CD4-positive, alpha-beta T cell treated with Interleukin-4 for 4 hours (primary cell): ENCODE data around the gene VSIR.

Experiments used
- DNase-seq: peaks from one replicate; pipeline ENCODE4 v3.0.0-alpha.2; 2020

The VSIR gene

DNA sequence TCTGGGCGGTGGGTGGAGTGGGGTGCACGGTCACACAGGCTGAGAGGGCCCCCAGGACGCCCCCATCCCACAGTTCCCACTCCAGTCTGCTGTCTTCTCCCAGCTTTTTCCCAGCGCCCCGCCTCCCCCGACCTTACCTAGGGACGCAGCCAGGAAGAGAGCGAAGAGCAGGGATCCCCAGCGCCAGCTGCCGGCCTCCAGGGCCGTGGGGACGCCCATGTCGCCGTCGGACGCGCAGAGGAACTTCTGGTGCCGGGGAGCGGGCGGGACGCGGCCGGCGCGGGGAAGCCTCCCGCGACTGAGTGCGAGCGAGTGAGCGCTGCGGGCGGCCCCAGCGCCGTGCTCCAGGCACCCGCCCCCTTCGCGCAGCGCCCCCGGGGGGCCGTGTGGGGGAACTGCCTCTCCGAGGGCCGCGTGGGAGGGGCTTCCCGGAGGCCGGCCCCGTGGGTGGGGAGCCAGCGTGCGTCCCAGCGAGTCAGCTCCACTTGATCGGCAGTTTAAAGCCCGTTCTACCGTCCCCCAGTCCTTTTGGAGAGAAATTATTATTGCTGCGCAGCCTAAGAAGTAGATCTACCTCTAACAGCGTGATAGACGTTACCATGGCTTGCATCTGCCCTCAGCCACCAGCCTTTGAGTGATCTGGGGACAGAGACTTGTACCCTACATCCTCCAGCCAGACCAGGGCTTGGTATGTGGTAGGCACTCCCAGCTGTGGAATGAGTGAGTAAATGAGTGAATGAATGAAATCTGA, at the start of gene VSIR:
Gene VSIR, minus strand, starts transcription at position 300 of the 751 bp plus-strand sequence. Its CDS starts 81 bp downstream, at position 219.
- peak; percentile 89 for DNase-seq

DNA sequence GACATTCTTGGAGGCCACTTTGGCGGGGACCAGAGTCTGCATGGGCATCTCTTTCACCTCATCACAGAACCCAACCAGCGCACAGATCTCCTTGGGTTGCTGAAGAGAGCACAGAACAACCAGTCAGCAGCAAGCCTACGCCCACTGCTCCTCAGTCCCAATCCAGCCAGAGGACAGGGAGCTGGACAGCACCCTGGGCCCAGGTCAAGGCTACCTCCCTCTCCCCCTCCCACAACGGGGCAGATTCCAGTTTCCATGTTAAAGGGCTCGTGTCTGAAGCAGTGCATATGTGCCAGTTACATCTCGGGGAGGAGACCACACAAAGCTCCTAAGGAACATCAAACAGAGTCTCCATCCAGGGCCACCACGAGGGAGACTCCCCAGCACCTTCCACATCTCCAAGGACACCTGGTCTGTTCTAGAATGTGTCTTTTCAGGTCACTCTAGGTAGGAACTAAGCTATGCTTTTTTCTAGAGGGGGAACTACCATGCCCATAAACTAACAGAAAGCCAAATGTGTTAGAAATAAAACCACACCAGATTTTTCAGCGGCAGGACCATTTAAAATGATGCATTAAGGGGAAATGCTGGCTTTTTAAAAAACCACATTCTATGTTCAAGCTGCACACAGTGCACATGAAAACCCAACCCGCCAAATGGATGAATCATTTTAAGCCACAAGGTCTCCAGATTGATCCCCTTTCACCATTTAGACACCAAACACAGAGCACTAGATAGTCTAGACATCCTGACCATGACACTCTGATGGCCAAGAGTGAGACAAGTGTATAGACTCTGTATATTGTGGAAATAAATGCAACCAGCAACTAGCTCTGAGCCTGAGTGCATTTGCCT, 48.8 kb upstream of the VSIR start:
- DNase-seq: peak; percentile 29

- DNase-seq: no peak
These were observed 47.6 kb upstream of the VSIR start for GRCh38 chr10:71820966-71821365.

DNA sequence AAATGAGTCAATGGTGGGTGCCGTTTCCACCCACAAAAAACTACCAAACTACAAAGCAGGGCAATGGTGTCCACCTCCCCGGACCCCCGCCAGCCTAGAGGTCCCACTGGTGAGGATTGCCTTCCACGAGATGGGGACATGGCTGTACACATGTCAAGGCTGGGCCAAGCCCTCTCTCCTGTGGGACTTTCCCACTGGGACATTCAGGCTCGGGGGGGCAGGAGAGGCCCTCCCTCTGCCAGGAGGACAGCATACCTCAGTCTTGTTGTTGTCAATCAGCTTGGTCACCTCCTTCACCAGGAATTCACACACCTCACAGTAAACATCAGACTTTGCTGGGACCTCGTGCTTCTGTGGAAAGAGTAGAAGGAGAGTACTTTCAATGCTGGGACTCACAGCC, 46.7 kb upstream of the VSIR start:
- no peak for DNase-seq

- DNase-seq: no peak
These were observed 46.1 kb upstream of the VSIR start for GRCh38 chr10:71819441-71819861.

- no peak for DNase-seq
These were observed 45.4 kb upstream of the VSIR start for GRCh38 chr10:71818674-71819260.

GRCh38 chr10:71817831-71818655, 44.7 kb upstream of the VSIR start:
- peak; percentile 18 for DNase-seq

- DNase-seq: no peak
These were observed 43.8 kb upstream of the VSIR start for GRCh38 chr10:71816936-71817618.

- DNase-seq: no peak
These were observed 43.1 kb upstream of the VSIR start for GRCh38 chr10:71816421-71816851.

DNA sequence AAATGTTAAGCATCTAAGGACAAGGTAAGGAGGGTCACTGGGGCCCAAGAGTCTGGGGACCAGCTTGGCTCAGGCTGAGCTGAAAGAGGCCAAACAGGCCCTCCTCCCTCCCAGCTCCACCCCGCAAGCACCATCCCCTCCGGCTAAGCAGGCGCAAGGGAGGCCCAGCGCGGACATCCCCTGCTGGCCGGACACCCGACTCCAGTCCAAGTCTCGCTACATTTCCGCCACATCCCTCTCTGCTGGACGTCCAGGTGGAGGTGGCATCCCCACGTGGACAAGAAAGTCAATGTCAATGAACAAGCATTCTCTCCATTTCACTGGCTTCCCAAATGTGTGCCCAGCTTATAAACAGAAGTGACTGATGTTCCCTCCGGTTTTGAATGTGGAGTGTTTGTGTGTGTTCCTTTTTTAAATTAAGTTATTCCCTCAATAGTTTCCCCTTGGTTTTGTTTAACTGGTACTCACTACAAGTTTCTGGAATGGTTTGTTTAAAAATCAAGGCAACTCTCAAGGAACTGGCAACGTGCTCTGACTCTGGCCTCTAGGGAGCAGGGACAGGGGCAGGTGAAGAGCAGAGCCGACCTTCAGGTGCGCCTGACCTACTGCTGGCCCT, 42.3 kb upstream of the VSIR start:
- DNase-seq: no peak

- no peak for DNase-seq
These were observed 41.6 kb upstream of the VSIR start for GRCh38 chr10:71814922-71815411.

DNA sequence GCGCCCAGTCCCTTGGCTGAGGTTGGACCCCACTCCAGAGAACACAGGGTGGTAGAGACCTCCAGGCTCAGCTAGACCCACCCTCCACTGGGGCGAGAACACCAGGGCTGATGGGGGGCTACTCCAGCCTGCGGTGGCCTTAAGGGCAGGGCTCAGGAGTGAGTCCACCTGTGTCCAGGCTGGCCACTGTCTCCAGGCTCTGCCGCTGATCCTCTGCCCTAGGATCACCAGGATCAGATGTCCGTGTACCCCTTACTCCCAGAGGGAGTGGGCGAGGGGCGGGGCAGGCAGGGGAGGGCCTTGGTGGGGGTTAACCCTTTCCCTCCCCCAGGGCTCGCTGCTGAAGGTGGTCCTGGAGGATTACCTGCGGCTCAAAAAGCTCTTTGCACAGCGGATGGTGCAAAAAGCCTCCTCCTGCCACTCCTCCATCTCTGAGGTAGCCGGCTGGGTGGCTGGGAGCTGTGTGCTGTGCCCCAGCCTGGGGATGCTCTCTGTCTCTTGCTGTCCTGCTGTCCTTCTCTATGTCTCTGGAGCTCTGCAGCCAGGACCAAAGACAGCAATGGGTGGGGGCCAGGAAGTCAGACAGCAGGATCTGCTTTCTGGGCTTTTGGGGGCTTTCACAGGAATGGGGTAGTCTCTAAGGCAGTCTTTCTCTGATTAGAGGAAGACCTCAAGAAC, 39.7 kb upstream of the VSIR start:
- DNase-seq: no peak

DNA sequence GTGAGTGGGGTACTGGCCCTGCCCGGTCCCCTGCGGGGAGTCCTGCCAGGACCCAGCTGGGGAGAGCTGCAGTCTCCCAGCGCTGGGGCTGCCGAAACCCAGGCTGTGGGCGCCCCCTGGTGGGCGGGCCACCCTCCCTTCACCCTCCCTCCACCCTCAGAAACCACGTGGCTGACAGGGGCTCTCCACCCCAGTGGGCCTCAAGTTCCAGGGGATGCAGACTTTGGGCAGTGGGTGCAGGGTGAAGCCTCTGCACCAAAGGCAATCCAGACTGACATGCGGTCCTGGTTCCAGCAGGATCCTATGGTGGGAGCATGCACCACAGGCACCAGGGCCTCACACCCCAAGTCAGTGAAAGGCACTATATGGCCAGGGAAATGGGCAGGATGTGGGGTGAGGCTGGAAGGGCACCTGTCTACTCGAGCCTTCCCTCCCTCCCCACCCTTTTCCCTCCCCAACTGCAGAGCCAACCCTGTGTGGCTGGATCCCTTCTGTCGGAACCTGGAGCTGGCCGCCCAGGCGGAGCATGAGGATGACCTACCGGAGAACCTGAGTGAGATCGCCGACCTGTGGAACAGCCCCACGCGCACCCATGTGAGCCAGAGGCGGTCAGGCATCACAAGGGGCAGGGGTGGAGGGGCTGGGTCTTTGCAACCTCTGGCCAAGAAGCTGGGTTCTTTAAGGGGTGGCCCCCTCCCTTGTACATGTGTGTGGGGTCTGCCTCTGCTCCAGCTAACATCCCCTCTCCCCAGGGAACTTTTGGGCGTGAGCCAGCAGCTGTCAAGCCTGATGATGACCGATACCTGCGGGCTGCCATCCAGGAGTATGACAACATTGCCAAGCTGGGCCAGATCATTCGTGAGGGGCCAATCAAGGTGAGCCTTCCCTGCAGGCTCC, 38.9 kb upstream of the VSIR start:
- peak; percentile 64 for DNase-seq

DNA sequence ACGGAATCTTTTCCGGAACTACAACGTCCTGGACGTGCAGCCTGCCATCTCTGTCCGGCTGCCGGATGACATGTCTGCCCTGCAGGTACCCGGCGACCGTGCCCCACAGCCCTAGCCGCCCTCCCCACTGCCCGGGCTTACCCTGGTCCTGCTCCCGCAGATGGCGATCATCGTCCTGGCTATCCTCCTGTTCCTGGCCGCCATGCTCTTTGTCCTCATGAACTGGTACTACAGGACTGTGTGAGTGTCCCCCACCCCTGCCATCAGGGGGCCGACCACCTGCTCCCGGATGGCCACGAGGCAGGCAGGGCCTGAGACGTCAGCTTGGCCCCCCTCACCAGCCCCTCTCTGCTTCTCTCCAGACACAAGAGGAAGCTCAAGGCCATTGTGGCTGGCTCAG, 38.0 kb upstream of the VSIR start:
- DNase-seq: no peak

- no peak for DNase-seq
These were observed 36.9 kb upstream of the VSIR start for GRCh38 chr10:71810048-71810750.

DNA sequence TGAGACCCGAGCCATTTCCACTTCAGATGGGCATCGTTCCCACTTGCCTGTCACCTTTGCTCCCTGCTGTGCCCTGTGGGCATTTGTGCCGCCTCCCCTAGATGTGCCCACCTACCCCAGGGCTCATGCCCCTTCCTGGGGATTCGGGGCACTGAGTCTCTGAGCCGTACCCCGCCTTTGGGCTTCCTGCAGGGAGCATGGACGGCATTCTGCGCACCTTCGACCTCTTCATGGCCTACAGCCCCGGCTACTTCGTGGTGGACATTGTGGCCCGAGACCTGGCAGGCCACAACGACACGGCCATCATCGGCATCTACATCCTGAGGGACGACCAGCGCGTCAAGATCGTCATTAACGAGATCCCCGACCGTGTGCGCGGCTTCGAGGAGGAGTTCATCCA, 36.3 kb upstream of the VSIR start:
- DNase-seq: no peak

DNA sequence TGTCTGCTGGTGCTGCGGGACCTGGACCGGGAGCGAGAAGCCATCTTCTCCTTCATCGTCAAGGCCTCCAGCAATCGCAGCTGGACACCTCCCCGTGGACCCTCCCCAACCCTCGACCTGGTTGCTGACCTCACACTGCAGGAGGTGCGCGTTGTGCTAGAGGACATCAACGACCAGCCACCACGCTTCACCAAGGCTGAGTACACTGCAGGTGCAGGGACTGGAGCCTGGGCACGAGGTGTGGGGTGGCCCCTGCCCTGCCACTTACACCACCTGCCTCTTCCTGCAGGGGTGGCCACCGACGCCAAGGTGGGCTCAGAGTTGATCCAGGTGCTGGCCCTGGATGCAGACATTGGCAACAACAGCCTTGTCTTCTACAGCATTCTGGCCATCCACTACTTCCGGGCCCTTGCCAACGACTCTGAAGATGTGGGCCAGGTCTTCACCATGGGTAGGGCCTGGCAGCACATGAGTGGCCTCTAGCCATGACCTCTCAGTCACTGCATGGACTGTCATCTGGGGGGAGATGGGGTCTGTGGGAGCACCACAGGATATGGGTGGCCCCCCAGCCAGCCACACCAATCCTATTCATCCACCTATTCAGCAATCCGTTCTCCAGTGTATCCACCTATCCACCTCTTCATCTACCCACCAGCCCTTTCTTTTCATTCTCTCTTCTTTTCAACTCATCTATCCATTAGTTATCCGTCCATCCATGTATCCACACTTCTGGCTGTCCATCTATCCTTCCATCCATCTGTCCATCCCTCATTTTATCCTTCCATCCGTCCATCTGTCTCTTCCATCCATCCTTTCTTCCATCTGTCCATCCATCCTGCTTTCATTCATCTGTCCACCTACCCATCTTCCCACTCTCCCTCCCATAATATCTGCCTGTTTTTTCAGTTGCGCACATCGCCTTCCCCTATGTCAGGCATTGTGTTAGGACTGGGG, 34.5 kb upstream of the VSIR start:
- DNase-seq: no peak
